ENCODE results near the gene CERS6. TPM values are rescaled to one million over a fixed set of nuclear protein-coding genes. Genes with fewer than 3 reads are reported as not detected.

Gene CERS6
- total RNA-seq, 1 donor from 2014 or later: 30.8 TPM

- DNase-seq (ENCODE audit: low spot score): no peak
- H3K9me3 Mint-ChIP-seq (ENCODE audit: low read depth): no peaks in the 10 kb centered on the region
- peaks cover 7% of the 10 kb centered on the region for H3K4me1 Mint-ChIP-seq (ENCODE audit: low read depth)
- H3K36me3 Mint-ChIP-seq (ENCODE audit: low read depth): peaks cover 2% of the 10 kb centered on the region
- no peak overlapping the region for H3K27ac Mint-ChIP-seq (ENCODE audit: unreplicated experiment)
- no peak overlapping the region for H3K4me3 Mint-ChIP-seq (ENCODE audit: unreplicated experiment)
- peak; percentile 77 for TF ChIP-seq CTCF (IDR thresholded peaks at IDR 0.05)
- H3K27me3 Mint-ChIP-seq (ENCODE audit: low read depth): no peaks in the 10 kb centered on the region
These were observed 249.7 kb downstream of the CERS6 start for GRCh38 chr2:168705534-168706470.

GRCh38 chr2:168706806-168707205 lies 250.7 kb downstream of the CERS6 start:
- Mint-ChIP-seq H3K4me1 (ENCODE audit: low read depth) (no peaks in the 10 kb centered on the region), H3K27ac (ENCODE audit: unreplicated experiment) (no peak overlapping the region), H3K36me3 (ENCODE audit: low read depth) (peaks cover 2% of the 10 kb centered on the region), H3K4me3 (ENCODE audit: unreplicated experiment) (no peak overlapping the region), H3K27me3 (ENCODE audit: low read depth) (no peaks in the 10 kb centered on the region), H3K9me3 (ENCODE audit: low read depth) (no peaks in the 10 kb centered on the region)
- DNase-seq (ENCODE audit: low spot score): no peak
- no peak for TF ChIP-seq CTCF (IDR thresholded peaks at IDR 0.05)

DNA sequence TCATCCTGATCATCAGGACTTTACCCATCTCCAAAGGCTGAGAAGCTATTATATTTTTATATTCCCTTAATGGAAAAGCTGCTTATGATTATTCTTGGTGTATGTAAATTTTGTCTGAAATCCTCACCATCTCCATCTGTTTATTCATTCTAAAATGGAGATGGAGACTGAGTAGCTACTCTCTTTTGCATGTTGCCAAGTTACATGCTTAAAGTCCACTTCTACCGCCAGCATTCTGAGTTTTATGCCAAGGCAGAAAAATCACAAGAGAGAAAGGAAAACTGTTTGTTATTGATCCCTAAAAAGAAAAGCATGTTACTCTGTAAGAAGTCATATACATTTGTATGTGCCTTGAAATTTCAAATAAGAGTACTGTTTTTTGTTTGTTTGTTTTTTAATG lies 252.0 kb downstream of the CERS6 start:
- Mint-ChIP-seq H3K27me3 (ENCODE audit: low read depth) (no peaks in the 10 kb centered on the region), H3K4me1 (ENCODE audit: low read depth) (no peaks in the 10 kb centered on the region), H3K9me3 (ENCODE audit: low read depth) (no peaks in the 10 kb centered on the region), H3K27ac (ENCODE audit: unreplicated experiment) (no peak overlapping the region), H3K4me3 (ENCODE audit: unreplicated experiment) (no peak overlapping the region), H3K36me3 (ENCODE audit: low read depth) (peaks cover 2% of the 10 kb centered on the region)
- TF ChIP-seq CTCF (IDR thresholded peaks at IDR 0.05): no peak
- DNase-seq (ENCODE audit: low spot score): no peak

DNA sequence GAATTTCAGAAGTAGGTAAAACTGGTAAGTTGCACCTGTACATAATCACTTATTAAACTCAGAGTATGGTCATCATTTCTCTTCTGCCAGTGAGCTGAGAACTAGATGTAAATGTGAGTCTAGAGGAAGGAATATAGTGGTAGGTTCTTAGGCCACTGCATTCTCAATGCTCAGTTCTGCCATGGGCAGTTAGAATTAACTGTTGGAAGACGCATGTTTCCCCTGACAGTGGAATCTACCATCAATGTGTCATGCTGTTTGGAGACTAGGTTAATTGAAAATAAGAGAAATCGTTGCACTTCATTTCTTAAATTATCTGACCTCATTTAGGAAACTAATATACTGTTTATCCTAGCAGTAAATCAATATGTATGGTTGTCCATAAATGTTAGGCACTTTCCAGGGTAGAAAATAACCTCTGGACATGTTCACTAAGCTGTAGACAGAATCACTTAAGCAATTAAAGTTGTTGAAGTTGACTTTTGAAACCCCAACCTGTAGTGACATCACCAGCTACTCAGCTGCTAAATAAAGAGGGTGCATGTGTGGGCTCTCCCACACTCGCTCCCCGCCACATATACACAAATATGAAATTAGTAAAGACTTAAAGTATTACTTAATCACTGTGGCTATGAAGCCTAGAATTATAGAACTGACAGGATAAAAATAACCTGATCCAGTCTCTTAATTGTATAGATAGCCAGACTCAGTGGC lies 254.8 kb downstream of the CERS6 start:
- no peak for TF ChIP-seq CTCF (IDR thresholded peaks at IDR 0.05)
- Mint-ChIP-seq H3K27ac (ENCODE audit: unreplicated experiment) (no peak overlapping the region), H3K36me3 (ENCODE audit: low read depth) (peaks cover 2% of the 10 kb centered on the region), H3K9me3 (ENCODE audit: low read depth) (no peaks in the 10 kb centered on the region), H3K27me3 (ENCODE audit: low read depth) (no peaks in the 10 kb centered on the region), H3K4me3 (ENCODE audit: unreplicated experiment) (no peak overlapping the region), H3K4me1 (ENCODE audit: low read depth) (no peaks in the 10 kb centered on the region)
- DNase-seq (ENCODE audit: low spot score): no peak

DNA sequence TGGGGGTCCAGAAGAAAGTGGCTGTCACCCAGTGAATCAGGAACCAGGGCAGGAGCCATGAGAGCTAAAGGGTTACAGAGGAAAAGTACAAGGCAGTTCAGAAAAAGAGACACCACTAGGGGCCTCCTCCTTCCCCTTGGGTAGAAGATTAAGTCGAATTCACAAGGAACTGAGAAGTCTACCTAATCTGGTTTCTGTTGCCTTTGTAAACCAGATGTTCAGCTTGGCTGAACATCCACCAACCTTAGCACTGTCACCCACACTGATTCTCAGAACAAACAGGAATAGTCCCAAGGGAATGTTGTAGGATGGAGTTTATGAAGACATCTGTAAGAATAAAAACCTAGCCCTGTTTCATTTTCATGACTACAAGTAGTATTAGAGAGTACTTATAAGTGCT lies 256.0 kb downstream of the CERS6 start:
- H3K4me1 Mint-ChIP-seq (ENCODE audit: low read depth): peaks cover 9% of the 10 kb centered on the region
- H3K4me3 Mint-ChIP-seq (ENCODE audit: unreplicated experiment): no peak overlapping the region
- no peak overlapping the region for H3K27ac Mint-ChIP-seq (ENCODE audit: unreplicated experiment)
- H3K36me3 Mint-ChIP-seq (ENCODE audit: low read depth): peaks cover 2% of the 10 kb centered on the region
- TF ChIP-seq CTCF (IDR thresholded peaks at IDR 0.05): no peak
- no peak for DNase-seq (ENCODE audit: low spot score)
- no peaks in the 10 kb centered on the region for H3K27me3 Mint-ChIP-seq (ENCODE audit: low read depth)
- no peaks in the 10 kb centered on the region for H3K9me3 Mint-ChIP-seq (ENCODE audit: low read depth)
